Activated T-helper 2 cell treated with anti-CD3 and anti-CD28 coated beads, Interferon-gamma antibody, Interleukin-2, Interleukin-4, amounts not matched to agents 10 μg/mL and 5 μg/mL and 100 μg/mL, durations not matched to agents 14 hours and 24 hours and 36 hours (primary cell): ENCODE measurements around the gene STK11IP. TPM values are rescaled to one million over a fixed set of nuclear protein-coding genes. Genes with fewer than 3 reads are reported as not detected.
A peak's percentile ranks its signal among the peaks of the same experiment; 100 is the strongest.

Source experiments
- DNase-seq: peaks from one replicate; pipeline ENCODE4 v3.0.0; 2021; ENCODE audit warnings: low spot score
- H3K27ac Mint-ChIP-seq: one replicate; pipeline ENCODE4 v1.8.0; 2021; ENCODE audit warnings: mixed read lengths
- H3K27me3 Mint-ChIP-seq: one replicate; pipeline ENCODE4 v1.8.0; 2021; ENCODE audit warnings: low read depth, mixed read lengths
- H3K36me3 Mint-ChIP-seq: one replicate; pipeline ENCODE4 v1.8.0; 2021; ENCODE audit warnings: low read depth, mixed read lengths
- H3K4me1 Mint-ChIP-seq: one replicate; pipeline ENCODE4 v1.8.0; 2021; ENCODE audit warnings: low read depth, mixed read lengths
- H3K4me3 Mint-ChIP-seq: one replicate; pipeline ENCODE4 v1.8.0; 2021; ENCODE audit warnings: low read depth, mild to moderate bottlenecking, moderate library complexity, mixed read lengths
- H3K9me3 Mint-ChIP-seq: one replicate; pipeline ENCODE4 v1.8.0; 2021; ENCODE audit warnings: mixed read lengths
- intact Hi-C: fragments of 100-400 bp; cut with micrococcal nuclease; formaldehyde crosslinking; loops from one replicate; pipeline ENCODE4 v1.15.1; 2023
- total RNA-seq: library from RNA; stranded (reverse); gene quantifications from 2 replicates; pipeline ENCODE4 v1.2.3, GENCODE V29; 2022

Gene STK11IP
- total RNA-seq, 1 donor from 2014 or later = 32.5 TPM

- no peak overlapping the region for H3K27ac Mint-ChIP-seq
- H3K4me1 Mint-ChIP-seq = no peaks in the 10 kb centered on the region
Observed at GRCh38 chr2:219576505-219577388, 20.9 kb upstream of the STK11IP start.

DNA sequence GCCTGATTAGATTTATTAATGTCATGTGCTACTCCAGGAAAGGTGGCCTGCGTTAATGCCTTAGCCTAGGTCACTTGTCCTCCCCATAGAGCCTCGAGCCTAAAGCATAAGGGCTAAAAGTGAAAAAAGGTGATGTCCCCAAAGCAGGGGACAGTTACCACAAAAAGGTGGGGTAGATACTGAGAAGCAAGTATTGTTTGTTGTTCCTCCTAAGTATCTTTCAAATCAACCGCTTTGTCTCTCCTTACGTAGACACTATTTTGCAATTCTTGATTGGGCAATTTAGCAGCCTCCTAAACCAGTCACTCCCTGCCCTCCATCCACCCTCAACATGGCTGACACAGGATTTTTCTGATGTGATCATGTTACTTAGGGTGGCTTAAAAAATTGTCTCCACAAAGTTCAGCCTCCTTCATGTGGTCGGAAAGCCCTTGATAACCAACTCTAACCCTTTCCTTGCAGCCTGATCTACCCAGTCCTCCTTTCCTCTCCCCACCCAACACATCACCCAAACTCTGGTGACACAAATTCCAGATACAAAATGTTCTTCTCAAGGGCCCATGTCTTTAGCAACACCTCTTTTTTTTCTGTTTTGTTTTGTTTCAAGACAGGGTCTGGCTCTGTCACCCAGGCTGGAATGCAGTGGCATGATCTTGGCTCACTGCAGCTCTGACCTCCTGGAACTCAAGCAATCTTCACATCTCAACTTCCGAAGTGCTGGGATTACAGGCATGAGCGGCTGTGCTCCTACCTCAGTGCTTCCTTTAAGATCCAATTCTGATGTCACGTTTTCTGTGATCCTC lies 18.6 kb upstream of the STK11IP start:
- intact Hi-C loops = no loop called here
- no peak overlapping the region for H3K4me3 Mint-ChIP-seq
- H3K27ac Mint-ChIP-seq = no peak overlapping the region
- H3K9me3 Mint-ChIP-seq = no peaks in the 10 kb centered on the region
- no peaks in the 10 kb centered on the region for H3K4me1 Mint-ChIP-seq
- no peak for DNase-seq
- peaks cover 10% of the 10 kb centered on the region for H3K27me3 Mint-ChIP-seq
- no peaks in the 10 kb centered on the region for H3K36me3 Mint-ChIP-seq

More at GRCh38 chr2:219576505-219577388, 20.9 kb upstream of the STK11IP start:
- Mint-ChIP-seq H3K4me3 (no peak overlapping the region), H3K27me3 (peaks cover 26% of the 10 kb centered on the region), H3K9me3 (no peaks in the 10 kb centered on the region), H3K36me3 (no peaks in the 10 kb centered on the region)
- no peak for DNase-seq
- intact Hi-C loops = no loop called here

DNA sequence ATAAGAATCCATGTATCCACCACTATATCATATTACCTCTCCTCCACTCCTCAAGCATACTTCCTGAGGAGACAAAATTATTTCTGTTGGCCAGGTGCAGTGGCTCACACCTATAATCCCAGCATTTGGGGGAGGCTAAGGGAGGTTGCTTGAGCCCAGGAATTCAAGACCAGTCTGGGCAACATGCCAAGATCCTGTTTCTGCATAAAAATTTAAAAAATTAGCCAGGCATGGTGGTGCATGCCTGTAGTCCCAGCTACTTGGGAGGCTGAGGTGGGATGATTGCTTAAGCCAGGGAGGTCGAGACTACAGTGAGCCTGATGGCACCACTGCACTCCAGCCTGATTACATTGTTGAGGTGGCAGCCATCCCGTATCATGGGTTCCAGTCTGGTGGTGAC lies 16.3 kb upstream of the STK11IP start:
- peaks cover 17% of the 10 kb centered on the region for H3K27me3 Mint-ChIP-seq
- H3K4me3 Mint-ChIP-seq = no peak overlapping the region
- H3K9me3 Mint-ChIP-seq = no peaks in the 10 kb centered on the region
- no peak for DNase-seq
- intact Hi-C loops = loop anchor here (5.0 kb wide), 1 partner anchor 794 kb away; no protein-coding TSS in a partner anchor
- no peaks in the 10 kb centered on the region for H3K4me1 Mint-ChIP-seq
- no peaks in the 10 kb centered on the region for H3K36me3 Mint-ChIP-seq
- H3K27ac Mint-ChIP-seq = no peak overlapping the region

GRCh38 chr2:219591091-219591490 lies 6.6 kb upstream of the STK11IP start:
- no peaks in the 10 kb centered on the region for H3K36me3 Mint-ChIP-seq
- intact Hi-C loops = no loop called here
- peaks cover 3% of the 10 kb centered on the region for H3K4me1 Mint-ChIP-seq

GRCh38 chr2:219592736-219593135 lies 4.9 kb upstream of the STK11IP start:
- Mint-ChIP-seq H3K27ac (no peak overlapping the region), H3K36me3 (no peaks in the 10 kb centered on the region), H3K4me3 (no peak overlapping the region), H3K9me3 (no peaks in the 10 kb centered on the region), H3K27me3 (peaks cover 1% of the 10 kb centered on the region), H3K4me1 (peaks cover 8% of the 10 kb centered on the region)
- intact Hi-C loops = no loop called here
- DNase-seq = no peak

More at GRCh38 chr2:219591091-219591490, 6.6 kb upstream of the STK11IP start:
- no peak overlapping the region for H3K27ac Mint-ChIP-seq
- no peaks in the 10 kb centered on the region for H3K9me3 Mint-ChIP-seq
- no peak overlapping the region for H3K4me3 Mint-ChIP-seq
- peaks cover 3% of the 10 kb centered on the region for H3K27me3 Mint-ChIP-seq
- DNase-seq = no peak

GRCh38 chr2:219593154-219593553 lies 4.5 kb upstream of the STK11IP start:
- H3K27ac Mint-ChIP-seq = no peak overlapping the region
- H3K36me3 Mint-ChIP-seq = no peaks in the 10 kb centered on the region
- peaks cover 10% of the 10 kb centered on the region for H3K4me1 Mint-ChIP-seq
- H3K27me3 Mint-ChIP-seq = peaks cover 1% of the 10 kb centered on the region
- H3K9me3 Mint-ChIP-seq = no peaks in the 10 kb centered on the region
- H3K4me3 Mint-ChIP-seq = no peak overlapping the region
- DNase-seq = no peak
- intact Hi-C loops = no loop called here

DNA sequence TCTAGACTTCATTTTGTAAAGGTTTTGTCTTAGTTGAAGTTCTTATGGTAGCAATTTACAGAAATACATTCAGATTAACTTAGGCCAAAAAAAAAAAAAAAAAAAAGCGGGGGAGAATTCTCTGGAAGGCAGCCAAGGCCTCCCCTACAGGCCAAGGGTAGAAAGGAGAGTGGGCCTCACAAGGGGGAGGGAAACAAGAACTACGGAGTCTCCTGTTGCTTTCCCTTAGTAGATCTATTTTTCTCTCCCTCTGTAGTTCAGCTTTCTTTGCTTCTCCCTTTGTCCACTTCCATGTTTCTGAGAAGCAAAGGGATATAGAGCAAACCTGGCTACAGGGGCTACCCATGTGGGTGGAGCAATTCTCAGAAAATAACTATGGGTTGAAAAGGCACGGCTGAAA lies 2.4 kb upstream of the STK11IP start:
- H3K4me1 Mint-ChIP-seq = peaks cover 18% of the 10 kb centered on the region
- intact Hi-C loops = loop anchor here (5.0 kb wide), 2 partner anchors 47 to 418 kb away; partner anchors contain the start of genes CNPPD1 and RETREG2
- no peak for DNase-seq
- no peaks in the 10 kb centered on the region for H3K36me3 Mint-ChIP-seq
- H3K9me3 Mint-ChIP-seq = no peaks in the 10 kb centered on the region
- no peak overlapping the region for H3K27ac Mint-ChIP-seq
- peaks cover 1% of the 10 kb centered on the region for H3K27me3 Mint-ChIP-seq
- peak overlapping the region; percentile 31 for H3K4me3 Mint-ChIP-seq

- peaks cover 1% of the 10 kb centered on the region for H3K27me3 Mint-ChIP-seq
- H3K27ac Mint-ChIP-seq = peak overlapping the region; percentile 90
- no peak for DNase-seq
- peak overlapping the region; percentile 93 for H3K4me3 Mint-ChIP-seq
- intact Hi-C loops = loop anchor here (1.0 to 5.0 kb wide), 5 partner anchors 45 to 420 kb away; partner anchors contain the start of genes CHPF, CNPPD1 and RETREG2
- H3K36me3 Mint-ChIP-seq = peaks cover 16% of the 10 kb centered on the region
- H3K4me1 Mint-ChIP-seq = peaks cover 18% of the 10 kb centered on the region
- H3K9me3 Mint-ChIP-seq = no peaks in the 10 kb centered on the region
Observed at GRCh38 chr2:219596954-219597551, 604 bp upstream of the STK11IP start.

GRCh38 chr2:219598308-219599078 lies 836 bp downstream of the STK11IP start:
- H3K36me3 Mint-ChIP-seq = peaks cover 22% of the 10 kb centered on the region
- DNase-seq = no peak
- H3K4me1 Mint-ChIP-seq = peaks cover 18% of the 10 kb centered on the region
- intact Hi-C loops = loop anchor here (1.0 to 5.0 kb wide), 3 partner anchors 44 to 421 kb away; partner anchors contain the start of genes CNPPD1, GMPPA and RETREG2
- no peaks in the 10 kb centered on the region for H3K27me3 Mint-ChIP-seq
- peak overlapping the region; percentile 90 for H3K27ac Mint-ChIP-seq
- no peaks in the 10 kb centered on the region for H3K9me3 Mint-ChIP-seq
- peak overlapping the region; percentile 93 for H3K4me3 Mint-ChIP-seq

GRCh38 chr2:219603771-219604170 lies 6.1 kb downstream of the STK11IP start:
- Mint-ChIP-seq H3K27me3 (no peaks in the 10 kb centered on the region), H3K9me3 (no peaks in the 10 kb centered on the region), H3K4me3 (no peak overlapping the region), H3K36me3 (peaks cover 41% of the 10 kb centered on the region), H3K4me1 (peaks cover 2% of the 10 kb centered on the region), H3K27ac (no peak overlapping the region)
- intact Hi-C loops = no loop called here
- DNase-seq = no peak

DNA sequence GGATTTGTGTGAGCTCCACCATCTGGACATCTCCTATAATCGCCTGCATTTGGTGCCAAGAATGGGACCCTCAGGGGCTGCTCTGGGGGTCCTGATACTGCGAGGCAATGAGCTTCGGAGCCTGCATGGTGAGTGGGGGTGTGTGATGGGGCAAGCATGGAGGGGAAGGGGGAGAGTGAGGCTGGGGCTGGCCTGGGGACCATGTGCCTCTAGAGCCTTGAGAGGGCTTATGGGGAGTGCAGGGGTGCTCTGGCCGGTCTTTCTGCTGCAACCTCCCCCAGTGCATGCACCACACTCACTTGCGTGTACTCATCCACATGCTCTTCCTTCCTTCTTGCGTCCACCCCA lies 7.9 kb downstream of the STK11IP start:
- no peak for DNase-seq
- Mint-ChIP-seq H3K9me3 (no peaks in the 10 kb centered on the region), H3K27ac (no peak overlapping the region), H3K4me3 (no peak overlapping the region), H3K27me3 (no peaks in the 10 kb centered on the region), H3K4me1 (no peaks in the 10 kb centered on the region), H3K36me3 (peaks cover 50% of the 10 kb centered on the region)
- intact Hi-C loops = no loop called here

- no peak overlapping the region for H3K4me3 Mint-ChIP-seq
- H3K4me1 Mint-ChIP-seq = peaks cover 2% of the 10 kb centered on the region
- H3K36me3 Mint-ChIP-seq = peaks cover 37% of the 10 kb centered on the region
- H3K9me3 Mint-ChIP-seq = no peaks in the 10 kb centered on the region
- no peak for DNase-seq
- no peak overlapping the region for H3K27ac Mint-ChIP-seq
- intact Hi-C loops = no loop called here
- H3K27me3 Mint-ChIP-seq = no peaks in the 10 kb centered on the region
Observed at GRCh38 chr2:219607931-219608330, 10.3 kb downstream of the STK11IP start.
